AG09319 (cell line): ENCODE data around the gene LYST.
"Not testable (repeated sequence)": the region's sequence is repeated elsewhere in the genome, so short reads cannot be mapped to it uniquely, and the experiment has no call there.

ENCODE experiments used
- DNase-seq: peaks from one replicate; pipeline ENCODE4 v3.0.0-alpha.2; 2010; ENCODE audit warnings: low read depth; ENCODE audit errors: extremely low read depth
- TF ChIP-seq, protein P1 (sequence below): IDR thresholded peaks from 2 replicates; pipeline ENCODE4 v1.5.1; 2011; ENCODE audit warnings: low read depth, mild to moderate bottlenecking, inconsistent platforms, low read length, moderate library complexity

The LYST gene

DNA sequence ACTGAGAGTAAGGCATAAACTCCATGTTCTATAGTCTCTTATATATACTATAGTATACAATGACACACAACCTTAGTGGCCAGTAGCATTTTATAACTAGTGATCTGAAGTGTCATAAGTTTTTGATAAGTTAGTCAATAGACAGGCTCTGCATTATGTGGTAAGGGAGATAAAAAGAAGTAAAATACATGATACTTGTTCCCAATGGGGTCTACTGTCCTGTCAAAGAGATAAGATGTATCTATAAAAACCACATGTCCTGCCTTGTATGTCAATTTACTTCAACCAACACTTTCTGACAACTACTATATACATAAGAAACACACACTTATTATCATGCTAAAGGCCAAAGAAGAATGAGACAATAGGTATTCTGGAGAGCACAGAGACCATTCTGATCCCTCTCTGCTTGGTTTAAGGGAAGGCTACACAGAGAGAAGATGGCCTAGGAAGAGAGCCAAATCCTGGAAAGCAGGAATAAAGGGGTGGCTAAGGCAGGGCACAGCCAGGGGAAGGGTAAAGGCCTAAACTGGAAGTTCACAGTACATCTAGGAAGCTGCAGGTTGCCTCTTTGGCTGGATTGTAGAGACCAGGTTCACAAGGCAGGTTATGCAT, 91.4 kb downstream of the LYST start:
- TF ChIP-seq, protein P1, sequence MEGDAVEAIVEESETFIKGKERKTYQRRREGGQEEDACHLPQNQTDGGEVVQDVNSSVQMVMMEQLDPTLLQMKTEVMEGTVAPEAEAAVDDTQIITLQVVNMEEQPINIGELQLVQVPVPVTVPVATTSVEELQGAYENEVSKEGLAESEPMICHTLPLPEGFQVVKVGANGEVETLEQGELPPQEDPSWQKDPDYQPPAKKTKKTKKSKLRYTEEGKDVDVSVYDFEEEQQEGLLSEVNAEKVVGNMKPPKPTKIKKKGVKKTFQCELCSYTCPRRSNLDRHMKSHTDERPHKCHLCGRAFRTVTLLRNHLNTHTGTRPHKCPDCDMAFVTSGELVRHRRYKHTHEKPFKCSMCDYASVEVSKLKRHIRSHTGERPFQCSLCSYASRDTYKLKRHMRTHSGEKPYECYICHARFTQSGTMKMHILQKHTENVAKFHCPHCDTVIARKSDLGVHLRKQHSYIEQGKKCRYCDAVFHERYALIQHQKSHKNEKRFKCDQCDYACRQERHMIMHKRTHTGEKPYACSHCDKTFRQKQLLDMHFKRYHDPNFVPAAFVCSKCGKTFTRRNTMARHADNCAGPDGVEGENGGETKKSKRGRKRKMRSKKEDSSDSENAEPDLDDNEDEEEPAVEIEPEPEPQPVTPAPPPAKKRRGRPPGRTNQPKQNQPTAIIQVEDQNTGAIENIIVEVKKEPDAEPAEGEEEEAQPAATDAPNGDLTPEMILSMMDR: no peak

DNA sequence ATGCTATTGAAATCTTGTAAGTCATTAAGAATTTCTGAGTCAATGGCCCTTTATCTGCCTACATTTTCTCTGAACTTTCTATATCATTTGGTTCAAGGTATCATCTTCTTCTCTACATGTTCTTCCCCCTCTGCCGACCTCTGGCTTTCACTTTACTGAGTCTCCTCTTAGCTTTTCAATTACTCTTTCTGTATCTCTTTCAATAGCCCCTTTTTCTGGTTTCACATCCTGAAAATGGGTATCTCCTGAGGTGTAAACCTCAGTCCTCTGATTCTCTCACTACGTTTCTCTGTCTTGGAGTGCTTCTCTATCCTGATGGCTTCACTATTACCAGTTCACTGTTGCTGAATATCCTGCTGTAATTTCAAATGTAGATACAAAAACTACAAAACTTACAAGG, 98.9 kb downstream of the LYST start:
- TF ChIP-seq, protein P1: no peak
- DNase-seq: no peak

More for the DNA sequence above, 91.4 kb downstream of the LYST start:
- DNase-seq: no peak

DNA sequence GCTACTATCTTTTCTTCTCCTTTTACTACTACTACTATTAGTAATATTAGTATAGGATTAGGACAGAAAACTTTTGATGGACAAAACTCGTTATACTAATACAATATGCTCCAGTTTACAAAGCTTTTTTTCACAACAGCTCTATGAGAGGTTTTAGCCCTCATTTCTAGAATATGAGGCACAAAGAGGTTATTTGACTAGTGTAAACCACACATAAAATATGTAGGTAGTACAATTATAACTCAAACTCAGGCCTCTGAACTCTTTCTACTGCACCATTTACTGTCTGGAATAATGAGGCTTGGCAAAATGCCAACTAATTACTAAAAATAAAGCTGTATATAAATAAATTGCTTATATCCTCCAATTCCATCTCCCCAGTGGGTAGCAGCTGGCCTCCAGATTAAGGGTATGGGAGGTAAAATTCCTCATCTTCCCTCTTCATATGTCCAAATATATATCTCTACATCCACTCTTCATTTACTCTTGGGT, 99.9 kb downstream of the LYST start:
- no peak for DNase-seq
- TF ChIP-seq, protein P1: no peak

DNA sequence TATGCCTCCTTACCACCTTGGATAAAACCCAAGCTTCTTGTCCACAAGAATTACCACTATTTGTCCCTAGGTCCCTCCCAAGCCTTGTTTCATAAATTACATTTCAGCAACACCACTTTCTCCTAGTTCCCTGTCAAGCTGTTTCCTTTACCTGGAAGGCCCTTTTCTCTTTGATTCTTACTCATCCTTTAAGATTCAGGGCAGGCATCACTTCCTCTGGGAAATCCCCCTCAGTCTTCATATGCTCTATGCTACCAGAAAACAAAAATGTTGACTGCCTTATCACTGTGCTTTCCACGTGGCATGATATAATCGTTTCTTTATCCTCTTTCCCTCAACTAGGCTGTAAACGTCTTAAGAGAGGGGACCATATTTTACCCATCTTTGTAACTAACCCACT, 102.7 kb downstream of the LYST start:
- no peak for DNase-seq
- TF ChIP-seq, protein P1: no peak

DNA sequence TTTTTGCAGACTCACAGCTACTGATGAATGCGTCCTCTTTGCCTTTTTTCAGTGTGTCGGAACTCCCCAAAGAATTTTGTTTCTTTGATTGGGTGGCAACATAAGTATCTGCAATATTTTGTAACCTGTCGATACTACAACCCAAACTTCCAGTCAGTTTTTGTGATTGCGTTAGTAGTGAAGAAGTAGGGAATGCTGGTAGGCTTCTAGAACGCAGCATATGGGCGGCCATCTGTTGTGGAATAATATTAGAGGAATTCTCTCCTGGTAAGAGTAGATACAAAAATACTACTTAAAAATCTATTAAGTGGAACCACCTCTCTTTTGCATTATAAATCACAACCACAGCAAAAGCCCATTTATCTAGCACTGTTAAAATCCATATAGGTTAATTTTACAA, 107.4 kb downstream of the LYST start:
- DNase-seq: no peak
- TF ChIP-seq, protein P1: no peak

DNA sequence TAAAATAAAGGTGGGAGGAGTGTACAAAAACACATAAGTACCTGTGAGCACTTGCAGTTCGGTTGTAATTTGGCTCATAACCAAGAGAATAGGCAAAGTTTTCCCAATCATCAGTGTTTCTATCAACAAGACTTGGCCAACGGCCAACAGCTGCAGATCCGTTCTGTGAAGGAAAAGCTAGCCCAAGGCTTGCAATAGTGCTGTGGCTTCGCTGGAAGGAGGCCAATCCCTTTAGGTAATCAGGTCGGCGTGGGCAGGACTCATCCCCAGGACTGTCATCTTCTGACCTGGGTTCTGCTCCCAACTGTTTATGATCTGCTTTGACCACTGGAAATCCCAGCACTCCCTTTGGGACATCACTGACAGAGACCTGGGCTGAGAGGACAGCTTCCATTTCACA, 107.8 kb downstream of the LYST start:
- TF ChIP-seq, protein P1: no peak
- no peak for DNase-seq

DNA sequence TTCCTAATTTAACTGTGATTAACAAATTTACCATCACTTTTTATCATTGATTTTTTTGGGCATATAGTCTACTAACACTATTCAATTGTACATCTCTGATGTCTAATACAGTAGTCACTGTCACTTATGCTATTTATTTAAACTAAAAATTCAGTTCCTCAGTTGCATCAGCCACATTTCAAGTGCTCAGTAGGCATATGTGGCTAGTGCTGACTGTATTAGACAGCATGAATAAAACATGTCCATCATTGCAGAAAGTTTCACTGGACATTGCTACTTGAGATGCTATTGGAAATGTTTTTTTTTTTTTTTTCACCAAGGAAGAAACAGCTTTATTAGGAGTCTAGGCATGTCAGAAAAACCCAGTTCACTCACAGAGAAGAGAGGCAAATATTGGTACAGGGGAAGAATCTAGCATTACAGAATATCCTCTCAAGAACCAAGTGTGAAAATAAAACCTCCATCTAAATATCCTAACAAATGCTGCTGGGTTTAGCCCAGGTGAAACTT, 109.1 kb downstream of the LYST start:
- no peak for DNase-seq
- TF ChIP-seq, protein P1: no peak

DNA sequence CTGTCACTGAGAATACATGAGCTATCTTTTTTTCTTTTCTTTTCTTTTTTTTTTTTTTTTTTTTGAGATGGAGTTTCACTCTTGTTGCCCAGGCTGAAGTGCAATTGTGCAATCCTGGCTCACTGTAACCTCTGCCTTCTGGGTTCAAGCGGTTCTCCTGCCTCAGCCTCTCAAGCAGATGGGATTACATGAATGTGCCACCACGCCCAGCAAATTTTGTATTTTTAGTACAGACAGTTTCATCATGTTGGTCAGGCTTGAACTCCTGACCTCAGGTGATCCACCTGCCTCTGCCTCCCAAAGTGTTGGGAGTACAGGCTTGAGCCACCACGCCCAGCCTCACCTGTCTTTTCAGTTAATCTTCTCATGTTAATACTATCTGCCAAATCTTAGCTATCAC, 112.5 kb downstream of the LYST start:
- not testable (repeated sequence) for DNase-seq
